ENCODE results near the gene UNC5CL.

Gene UNC5CL

GRCh38 chr6:41065550-41066026 is 26.6 kb upstream of the UNC5CL start:
- in situ Hi-C loops (cut with HindIII; ENCODE audit: low sequenced_read_pairs), result no loop called here

DNA sequence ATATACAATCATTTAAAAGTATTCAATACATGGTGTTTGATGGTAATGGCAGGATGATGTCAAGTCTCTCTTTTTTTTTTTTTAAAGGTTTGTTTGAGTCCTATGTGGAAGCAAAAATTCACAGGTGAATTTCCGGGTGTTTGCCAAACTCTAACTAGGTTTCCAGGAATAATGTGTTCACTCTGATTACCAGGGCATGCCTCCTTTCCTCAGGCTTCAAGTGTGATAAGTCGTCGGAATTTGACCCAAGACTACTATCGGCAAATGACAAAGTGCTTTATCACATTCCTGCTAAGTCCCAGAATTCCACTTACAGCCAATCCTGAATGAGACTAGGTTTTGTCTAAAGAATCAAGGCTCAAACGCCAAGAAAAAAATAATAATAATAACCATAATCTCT is 25.8 kb upstream of the UNC5CL start:
- in situ Hi-C loops (cut with HindIII; ENCODE audit: low sequenced_read_pairs), result no loop called here

- in situ Hi-C loops (cut with HindIII; ENCODE audit: low sequenced_read_pairs), result no loop called here
Observed at GRCh38 chr6:41063884-41064285, 24.9 kb upstream of the UNC5CL start.

DNA sequence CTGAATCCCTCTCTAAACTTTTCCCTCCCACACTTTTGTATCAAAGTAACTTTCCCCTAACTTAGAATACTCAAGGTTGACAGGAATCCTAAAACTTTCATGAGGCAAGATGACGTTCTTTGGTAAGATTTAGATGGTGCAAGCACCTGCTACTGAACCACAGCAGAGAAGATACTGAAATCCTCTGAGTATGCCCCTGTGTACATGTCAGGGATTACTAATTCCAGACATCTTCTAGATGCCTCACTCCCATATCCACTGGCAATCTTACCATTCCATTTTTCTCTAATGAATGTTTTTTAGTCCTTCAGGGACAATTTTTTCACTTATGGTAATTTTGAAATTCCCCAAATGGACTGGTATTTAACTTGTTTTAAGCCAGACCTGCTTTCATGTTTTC is 23.0 kb upstream of the UNC5CL start:
- in situ Hi-C loops (cut with HindIII; ENCODE audit: low sequenced_read_pairs), result no loop called here

- in situ Hi-C loops (cut with HindIII; ENCODE audit: low sequenced_read_pairs), result no loop called here
Observed at GRCh38 chr6:41061196-41061726, 22.2 kb upstream of the UNC5CL start.

GRCh38 chr6:41059556-41059955 is 20.5 kb upstream of the UNC5CL start:
- in situ Hi-C loops (cut with HindIII; ENCODE audit: low sequenced_read_pairs), result no loop called here

GRCh38 chr6:41058783-41059181 is 19.8 kb upstream of the UNC5CL start:
- in situ Hi-C loops (cut with HindIII; ENCODE audit: low sequenced_read_pairs), result no loop called here

DNA sequence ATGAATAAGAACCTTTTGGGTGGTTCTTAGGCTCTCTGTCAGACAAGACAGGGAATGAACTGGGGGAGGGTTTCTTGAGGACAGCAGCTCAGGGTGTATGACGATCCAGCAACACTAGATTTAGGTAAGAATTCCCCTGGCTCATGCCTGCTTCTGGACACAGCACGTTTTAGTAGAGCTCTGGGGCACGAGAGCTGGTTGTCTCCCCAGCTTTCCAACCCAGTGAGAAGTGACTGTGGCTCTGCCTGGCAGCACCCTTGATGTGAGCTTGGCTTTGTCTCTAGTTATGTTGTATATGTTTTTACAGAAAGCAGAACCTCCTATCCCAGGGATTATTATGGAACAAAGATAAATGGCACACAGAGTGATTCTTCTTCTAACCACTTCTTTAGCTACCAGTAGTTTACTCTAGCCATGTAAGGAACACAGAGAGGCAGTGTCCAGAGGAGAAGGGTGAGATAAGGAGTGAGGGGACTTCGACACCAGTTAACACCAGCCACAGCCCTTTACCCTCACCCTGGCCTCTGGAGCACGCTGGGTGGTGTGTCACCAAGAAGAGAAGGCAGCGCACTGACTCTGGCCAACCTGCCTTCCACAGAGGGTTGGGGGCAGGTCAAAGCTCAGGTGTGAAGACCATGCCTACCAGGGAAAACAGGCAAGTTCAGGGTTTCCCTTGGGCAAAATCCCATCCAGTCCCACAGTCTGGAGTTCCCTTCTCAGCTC is 17.9 kb upstream of the UNC5CL start:
- in situ Hi-C loops (cut with HindIII; ENCODE audit: low sequenced_read_pairs), result no loop called here

DNA sequence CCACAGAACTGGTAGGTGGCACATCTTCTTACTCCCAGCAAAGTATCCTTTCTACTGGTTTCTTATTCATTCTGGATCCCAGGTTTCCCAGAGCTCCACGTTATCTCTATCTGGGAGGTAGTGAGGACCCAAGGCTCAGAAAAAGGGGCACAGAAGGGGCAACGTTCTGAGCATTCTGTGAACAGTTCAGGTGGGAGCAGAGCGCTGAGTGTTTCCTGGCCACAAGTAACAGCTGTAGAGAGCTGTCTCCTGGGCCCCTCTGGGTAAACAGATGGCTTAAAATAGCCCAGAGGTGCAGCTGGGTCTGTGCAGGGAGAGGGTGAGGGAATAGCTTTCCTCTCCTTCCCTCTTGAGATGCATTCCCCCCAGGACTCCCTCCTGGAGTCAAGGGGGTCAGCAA is 16.1 kb upstream of the UNC5CL start:
- in situ Hi-C loops (cut with HindIII; ENCODE audit: low sequenced_read_pairs), result no loop called here

DNA sequence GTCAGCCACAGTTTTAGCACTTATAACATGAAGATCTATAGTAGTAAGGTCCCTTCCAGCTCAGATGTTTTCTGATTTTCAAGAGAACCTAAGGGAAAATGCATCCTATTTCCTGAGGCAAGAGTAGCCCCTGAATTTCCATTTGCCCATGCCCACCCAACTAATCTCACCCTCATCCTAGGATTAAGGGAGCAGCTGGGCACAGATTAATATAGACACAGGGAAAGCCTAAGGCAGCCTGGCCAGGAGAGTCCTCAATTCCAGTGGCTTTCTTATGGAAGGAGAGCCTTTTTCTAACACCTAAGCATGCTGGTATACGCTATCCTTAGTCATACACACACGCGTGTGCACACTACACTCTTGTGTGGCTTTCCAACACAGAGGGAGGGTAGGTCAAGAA is 15.5 kb upstream of the UNC5CL start:
- in situ Hi-C loops (cut with HindIII; ENCODE audit: low sequenced_read_pairs), result no loop called here

- in situ Hi-C loops (cut with HindIII; ENCODE audit: low sequenced_read_pairs), result no loop called here
Observed at GRCh38 chr6:41053041-41053440, 14.0 kb upstream of the UNC5CL start, which contains the start of gene APOBEC2. Gene APOBEC2, plus strand, starts transcription at chr6:41053202. Its CDS starts 146 bp downstream, at chr6:41053348.

GRCh38 chr6:41051873-41052272 is 12.9 kb upstream of the UNC5CL start:
- in situ Hi-C loops (cut with HindIII; ENCODE audit: low sequenced_read_pairs), result no loop called here

GRCh38 chr6:41050536-41050935 is 11.5 kb upstream of the UNC5CL start:
- in situ Hi-C loops (cut with HindIII; ENCODE audit: low sequenced_read_pairs), result no loop called here

DNA sequence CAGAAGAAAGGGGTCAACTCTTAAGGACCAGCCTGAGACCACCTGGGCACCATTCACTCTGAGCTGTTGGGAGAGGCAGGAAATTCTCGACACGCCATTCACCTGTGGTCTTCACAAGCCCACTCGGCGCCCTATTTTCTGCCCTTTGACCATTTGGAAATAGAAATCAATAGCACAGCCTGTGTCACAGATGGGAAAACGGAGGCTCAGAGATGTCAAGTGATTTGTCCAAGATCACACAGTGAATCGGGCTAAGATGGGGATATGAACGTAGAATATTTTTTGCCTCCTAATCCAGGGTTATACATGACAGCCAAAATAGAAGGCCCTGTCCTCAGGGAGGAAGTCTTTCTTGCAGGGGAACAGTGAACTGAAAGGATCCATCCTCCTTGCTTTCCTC is 10.9 kb upstream of the UNC5CL start:
- in situ Hi-C loops (cut with HindIII; ENCODE audit: low sequenced_read_pairs), result no loop called here

- in situ Hi-C loops (cut with HindIII; ENCODE audit: low sequenced_read_pairs), result no loop called here
Observed at GRCh38 chr6:41049521-41049920, 10.5 kb upstream of the UNC5CL start.

DNA sequence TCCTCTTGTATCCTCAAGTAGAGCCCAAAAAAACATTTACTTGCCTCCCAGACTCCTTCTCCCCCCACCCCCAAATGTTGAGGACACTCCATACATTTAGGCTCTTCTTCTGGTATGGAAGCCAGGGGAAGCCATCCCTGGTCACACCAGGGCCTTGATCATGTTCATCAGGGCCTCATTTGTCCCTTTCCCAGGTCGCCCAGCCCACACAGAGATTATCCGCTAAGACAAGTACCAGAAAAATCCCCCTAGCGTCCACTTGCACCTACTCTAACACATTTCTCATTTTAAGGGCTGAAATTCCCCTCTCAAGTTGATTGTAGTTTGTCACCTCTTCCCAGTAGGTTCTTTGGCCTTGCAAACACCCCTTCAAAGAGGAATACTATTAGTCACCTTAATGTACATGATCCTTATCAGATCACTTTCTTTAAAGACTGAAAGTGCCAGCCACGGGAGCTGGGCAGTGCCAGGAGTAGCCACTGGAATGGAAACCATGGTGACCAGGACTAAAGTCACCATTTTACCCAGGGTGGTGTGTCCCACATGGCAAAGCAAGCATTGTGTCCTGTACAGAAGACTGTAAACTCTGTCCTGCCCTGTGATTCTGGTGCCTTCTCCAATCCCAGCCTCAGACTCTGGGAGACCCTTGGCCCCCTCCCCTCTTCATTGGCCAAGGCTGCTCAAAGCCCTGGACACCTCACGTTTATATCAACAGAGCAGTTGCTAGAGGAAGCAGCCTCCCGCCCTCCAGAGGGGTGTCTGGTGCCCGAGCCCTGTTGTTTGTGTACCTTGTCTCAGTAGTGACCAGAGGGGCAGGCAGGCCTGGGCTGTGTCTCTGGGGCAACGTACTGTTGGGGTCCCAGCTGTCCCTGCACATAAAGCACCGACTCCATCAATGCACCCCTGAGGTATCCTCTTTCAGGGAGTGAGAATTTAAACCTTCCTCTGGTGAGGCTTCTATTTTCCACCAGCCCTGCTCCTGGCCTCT is 9.0 kb upstream of the UNC5CL start:
- in situ Hi-C loops (cut with HindIII; ENCODE audit: low sequenced_read_pairs), result no loop called here

DNA sequence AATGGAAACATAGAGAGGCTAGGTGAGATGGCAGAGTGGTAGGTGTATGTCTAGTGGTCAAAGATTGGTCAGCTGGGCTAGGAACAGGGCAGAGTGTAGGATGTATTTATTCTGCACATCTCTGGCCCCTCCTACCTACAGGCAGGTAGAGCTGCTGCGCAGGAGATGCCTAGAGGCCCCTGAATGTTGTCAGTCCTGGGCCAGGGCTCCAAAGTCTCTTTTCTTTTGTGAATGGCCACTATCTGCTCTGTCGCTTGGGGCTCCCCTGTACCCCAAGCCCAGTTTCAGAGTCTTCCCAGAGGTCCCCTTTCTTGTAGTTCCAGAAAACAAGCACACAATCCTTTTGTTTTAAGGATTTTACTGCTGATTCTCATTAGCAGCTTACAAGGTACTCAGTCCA is 8.3 kb upstream of the UNC5CL start:
- in situ Hi-C loops (cut with HindIII; ENCODE audit: low sequenced_read_pairs), result no loop called here

DNA sequence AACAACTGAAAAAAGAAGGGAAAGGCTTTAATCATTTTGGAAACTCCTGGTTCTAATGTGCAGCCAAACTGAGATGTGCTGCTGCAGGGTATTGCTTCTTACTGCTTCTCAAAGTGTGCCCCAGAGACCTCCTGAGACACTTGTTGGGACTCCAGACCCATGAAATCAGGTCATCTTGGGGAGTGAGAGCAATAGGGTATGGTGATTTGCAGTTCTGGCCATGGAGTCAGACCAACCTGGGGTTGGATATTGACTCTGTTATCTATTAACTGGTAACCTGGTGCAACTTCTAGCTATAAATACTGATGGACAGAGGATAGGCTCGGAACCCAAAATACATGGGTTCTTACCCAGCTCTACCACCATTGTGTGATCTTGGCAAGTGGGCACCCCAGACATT is 7.1 kb upstream of the UNC5CL start:
- in situ Hi-C loops (cut with HindIII; ENCODE audit: low sequenced_read_pairs), result no loop called here

- in situ Hi-C loops (cut with HindIII; ENCODE audit: low sequenced_read_pairs), result no loop called here
Observed at GRCh38 chr6:41045664-41046063, 6.6 kb upstream of the UNC5CL start.

DNA sequence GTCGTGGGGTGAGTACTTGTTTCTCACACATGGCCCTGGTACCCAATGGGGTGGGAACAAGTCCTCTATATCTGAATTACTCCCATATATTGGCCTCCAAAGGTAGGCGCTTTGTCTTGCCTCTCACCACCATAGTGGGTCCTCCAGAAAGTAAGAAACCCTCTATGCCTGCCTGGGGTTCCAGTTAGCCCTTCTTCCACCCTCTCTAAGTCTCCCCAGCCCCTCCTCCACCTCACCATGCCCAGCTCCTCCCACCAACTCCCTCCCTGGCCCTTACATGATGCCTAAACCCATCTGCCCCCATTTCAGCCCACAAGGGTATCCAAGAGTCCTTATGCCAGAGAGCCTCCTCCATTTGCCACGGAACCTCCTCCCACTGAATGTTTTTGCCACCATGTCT is 4.1 kb upstream of the UNC5CL start:
- in situ Hi-C loops (cut with HindIII; ENCODE audit: low sequenced_read_pairs), result no loop called here

- in situ Hi-C loops (cut with HindIII; ENCODE audit: low sequenced_read_pairs), result no loop called here
Observed at GRCh38 chr6:41042226-41043055, 3.4 kb upstream of the UNC5CL start, which contains the start of gene TSPO2. Gene TSPO2, plus strand, starts transcription at chr6:41042467. Its CDS starts 519 bp downstream, at chr6:41042986.

All from DLD1 (cell line).